Thyroid gland (tissue), 4 donors: ENCODE results near the gene EPHA1. TPM values are rescaled to one million over a fixed set of nuclear protein-coding genes. Genes with fewer than 3 reads are reported as not detected.

Source experiments
- DNase-seq, 2 donors: peaks; one replicate each; pipeline ENCODE4 v3.0.0-alpha.2; 2019
- H3K27ac ChIP-seq, 3 donors: fragments of 200-600 bp; sonication (generic); 1 replicate in 2 of 3; 2 replicates in 1 of 3; pipeline ENCODE4 v1.5.1; 2016 to 2019; ENCODE audit warnings: mild to moderate bottlenecking in 1 of 3, moderate library complexity in 1 of 3
- H3K27me3 ChIP-seq: fragments of 200-600 bp; sonication (generic); one replicate; pipeline ENCODE4 v1.5.1; 2019
- H3K36me3 ChIP-seq, 2 donors: fragments of 200-600 bp; sonication (generic); one replicate each; pipeline ENCODE4 v1.5.1; 2016 to 2019
- H3K4me1 ChIP-seq, 2 donors: fragments of 200-600 bp; sonication (generic); one replicate each; pipeline ENCODE4 v1.5.1; 2017 to 2019
- H3K4me3 ChIP-seq, 3 donors: fragments of 200-600 bp; sonication (generic); replicated peaks in 1 of 3; 1 replicate in 2 of 3; 2 replicates in 1 of 3; pipeline ENCODE4 v1.5.1; 2016; ENCODE audit warnings: mild to moderate bottlenecking in 1 of 3
- H3K9me3 ChIP-seq: fragments of 200-600 bp; sonication (generic); one replicate; pipeline ENCODE4 v1.5.1; 2017
- CTCF ChIP-seq, 6 experiments: fragments of 200-600 bp in 3 of 6; fragments of 450-650 bp in 3 of 6; sonication (generic) in 3 of 6; IDR thresholded peaks; one replicate each; pipeline ENCODE4 v1.5.1; 2016 to 2019; ENCODE audit warnings: antibody characterized with exemption in 6 of 6, mild to moderate bottlenecking in 2 of 6, inconsistent platforms in 1 of 6, moderate library complexity in 1 of 6
- POLR2A ChIP-seq, 2 donors: fragments of 450-650 bp; IDR thresholded peaks; one replicate each; pipeline ENCODE4 v1.6.1; 2017; ENCODE audit warnings: antibody characterized with exemption in 2 of 2, mild to moderate bottlenecking in 2 of 2, moderate library complexity in 1 of 2
- WGBS, 2 donors: methylation state at CpG; one replicate each; pipeline ENCODE4 v1.1.5; 2017; 5-methylcytosine and 5-hydroxymethylcytosine counted together
- intact Hi-C: fragments of 100-400 bp; cut with DNase I; formaldehyde crosslinking; loops from one replicate; pipeline ENCODE4 v1.15.1; 2023
- total RNA-seq, 4 donors: library from RNA; depleted of rRNA; stranded (reverse); fragments of >200 nt; gene quantifications; one replicate each; pipeline ENCODE4 v1.2.3, GENCODE V29; 2016

The EPHA1 gene
- total RNA-seq, 4 donors from 2014 or later, result 7.5 to 22.4 (median 16.4) TPM

GRCh38 chr7:143388491-143389101 lies 20.1 kb downstream of the EPHA1 start:
- intact Hi-C loops, result loop anchor here (10.0 kb wide), 1 partner anchor 104 kb away; the partner anchor contains the start of genes CASP2 and TMEM139
- H3K36me3 ChIP-seq, result peaks cover 14 to 34% of the 10 kb centered on the region in 2 donors
- H3K27ac ChIP-seq, result no peak overlapping the region
- H3K27me3 ChIP-seq, result no peaks in the 10 kb centered on the region
- H3K9me3 ChIP-seq, result no peaks in the 10 kb centered on the region
- no peak for DNase-seq
- TF ChIP-seq CTCF (IDR thresholded peaks at IDR 0.05) (no peak), POLR2A (IDR thresholded peaks at IDR 0.05) (no peak)
- 94 to 98% methylated on average over 15 to 28 of the region's 28 CpGs for WGBS, 2 donors
- peaks cover 26 to 59% of the 10 kb centered on the region in 2 donors for H3K4me1 ChIP-seq
- H3K4me3 ChIP-seq, result no peak overlapping the region

DNA sequence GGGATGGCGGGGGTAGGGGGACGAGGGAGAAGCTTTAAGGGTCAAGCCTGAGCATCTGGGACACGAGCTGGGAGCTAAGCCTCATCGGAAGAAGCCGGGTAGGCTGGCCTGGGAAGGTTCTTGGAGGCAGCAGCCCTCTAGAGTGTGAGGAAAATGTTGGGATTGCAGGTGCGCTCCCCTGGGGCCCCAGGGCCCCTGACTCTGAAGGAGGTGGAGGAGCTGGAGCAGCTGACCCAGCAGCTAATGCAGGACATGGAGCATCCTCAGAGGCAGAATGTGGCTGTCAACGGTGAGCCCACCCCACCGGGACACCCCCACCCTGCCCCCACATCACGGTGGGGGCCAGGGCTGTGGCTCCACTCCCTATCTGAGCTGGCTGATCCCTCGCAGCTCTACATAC lies 20.6 kb downstream of the EPHA1 start:
- H3K27me3 ChIP-seq, result no peaks in the 10 kb centered on the region
- H3K4me3 ChIP-seq, result no peak overlapping the region
- H3K36me3 ChIP-seq, result peaks cover 14 to 34% of the 10 kb centered on the region in 2 donors
- 93 to 96% methylated on average over 6 to 7 of the region's 10 CpGs for WGBS, 2 donors
- peaks cover 26 to 59% of the 10 kb centered on the region in 2 donors for H3K4me1 ChIP-seq
- TF ChIP-seq POLR2A (IDR thresholded peaks at IDR 0.05) (no peak), CTCF (IDR thresholded peaks at IDR 0.05) (no peak)
- intact Hi-C loops, result loop anchor here (10.0 kb wide), 1 partner anchor 103 kb away; the partner anchor contains the start of genes CASP2 and TMEM139
- DNase-seq, result no peak
- no peaks in the 10 kb centered on the region for H3K9me3 ChIP-seq
- H3K27ac ChIP-seq, result no peak overlapping the region

DNA sequence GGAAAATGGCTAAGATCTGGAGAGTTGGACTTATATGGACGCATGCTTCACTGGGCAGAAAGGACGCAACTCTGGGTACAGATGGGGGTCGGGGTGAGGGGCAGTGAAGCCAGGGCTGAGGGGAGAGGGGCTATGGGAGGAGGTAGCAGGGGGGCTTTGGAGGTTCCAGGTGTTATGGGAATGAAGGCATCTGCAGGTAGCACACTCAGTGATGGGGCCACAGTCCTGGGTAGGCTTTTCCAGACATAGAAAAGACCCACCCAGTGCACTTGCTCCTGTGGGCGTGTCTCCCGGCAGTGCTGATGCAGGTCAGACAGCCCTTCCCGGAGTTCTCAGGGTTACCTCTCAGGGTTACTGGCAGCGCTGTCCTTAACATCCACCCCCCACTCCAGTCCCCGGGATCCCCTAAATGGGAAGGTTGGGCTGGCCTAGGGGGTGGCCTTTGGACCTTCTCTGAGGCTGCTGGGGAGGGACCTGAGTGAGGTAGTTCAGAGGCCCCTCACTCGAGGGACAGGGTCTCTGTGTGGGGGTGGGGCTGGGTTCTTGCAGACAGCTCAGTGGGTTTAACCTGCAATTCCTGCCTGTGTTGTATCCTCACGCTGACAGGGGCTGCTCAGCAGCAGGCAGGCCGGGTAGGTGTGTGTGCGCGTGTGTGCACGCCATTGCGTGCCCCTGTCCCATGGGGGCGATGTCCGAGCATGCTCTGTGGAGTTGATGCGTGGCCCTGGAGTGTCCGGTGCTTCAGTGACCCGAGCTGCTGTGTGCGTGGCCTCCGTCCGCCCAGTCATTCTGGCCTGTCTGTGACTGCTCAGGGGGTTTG lies 21.3 kb downstream of the EPHA1 start:
- TF ChIP-seq POLR2A (IDR thresholded peaks at IDR 0.05) (no peak), CTCF (IDR thresholded peaks at IDR 0.05) (no peak)
- 88 to 90% methylated on average over 21 to 23 of the region's 23 CpGs for WGBS, 2 donors
- no peaks in the 10 kb centered on the region for H3K27me3 ChIP-seq
- H3K27ac ChIP-seq, result no peak overlapping the region
- H3K4me1 ChIP-seq, result peaks cover 24 to 59% of the 10 kb centered on the region in 2 donors
- intact Hi-C loops, result loop anchor here (10.0 kb wide), 1 partner anchor 103 kb away; the partner anchor contains the start of genes CASP2 and TMEM139
- peaks cover 14 to 34% of the 10 kb centered on the region in 2 donors for H3K36me3 ChIP-seq
- H3K9me3 ChIP-seq, result no peaks in the 10 kb centered on the region
- DNase-seq, result no peak
- H3K4me3 ChIP-seq, result no peak overlapping the region

- WGBS, 2 donors, result 41 to 53% methylated on average over 19 of the region's 19 CpGs
- Histone ChIP-seq H3K36me3 (peaks cover 14 to 32% of the 10 kb centered on the region in 2 donors), H3K4me1 (peaks cover 27 to 53% of the 10 kb centered on the region in 2 donors), H3K4me3 (no peak overlapping the region), H3K9me3 (no peaks in the 10 kb centered on the region), H3K27me3 (no peaks in the 10 kb centered on the region), H3K27ac (no peak overlapping the region)
- intact Hi-C loops, result loop anchor here (10.0 kb wide), 1 partner anchor 101 kb away; the partner anchor contains the start of genes CASP2 and TMEM139
- TF ChIP-seq CTCF (IDR thresholded peaks at IDR 0.05) (no peak), POLR2A (IDR thresholded peaks at IDR 0.05) (no peak)
- peak in 1 of 2 donors; percentile 37 for DNase-seq
These were observed 22.5 kb downstream of the EPHA1 start for GRCh38 chr7:143385891-143386781.
